IPS DF 4.7 (cell line): ENCODE measurements around the gene EML4.
"Not testable (repeated sequence)": the region's sequence is repeated elsewhere in the genome, so short reads cannot be mapped to it uniquely, and the experiment has no call there.

ENCODE experiments used
- DNase-seq: peaks from one replicate; pipeline ENCODE4 v3.0.0-alpha.2; 2013; ENCODE audit warnings: low spot score; ENCODE audit errors: extremely low read depth

The EML4 gene

DNA sequence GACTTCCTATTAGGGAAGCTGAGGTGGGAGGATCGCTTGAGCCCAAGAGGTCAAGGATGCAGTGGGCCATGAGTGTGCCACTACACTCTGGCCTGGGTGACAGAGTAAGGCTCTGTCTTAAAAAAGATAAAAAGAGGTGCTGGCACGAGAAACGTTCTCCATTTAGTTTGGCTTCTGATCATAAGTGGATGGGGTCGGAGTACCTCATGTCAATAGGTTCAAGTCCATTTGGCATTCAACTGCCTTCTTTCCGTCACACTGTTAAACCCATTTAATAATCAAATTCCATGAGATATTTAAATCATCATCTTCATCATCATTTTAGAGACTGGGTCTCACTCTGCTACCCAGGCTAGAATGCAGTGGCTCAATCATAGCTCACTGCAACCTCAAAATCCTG is 182.7 kb downstream of the EML4 start:
- no peak for DNase-seq

DNA sequence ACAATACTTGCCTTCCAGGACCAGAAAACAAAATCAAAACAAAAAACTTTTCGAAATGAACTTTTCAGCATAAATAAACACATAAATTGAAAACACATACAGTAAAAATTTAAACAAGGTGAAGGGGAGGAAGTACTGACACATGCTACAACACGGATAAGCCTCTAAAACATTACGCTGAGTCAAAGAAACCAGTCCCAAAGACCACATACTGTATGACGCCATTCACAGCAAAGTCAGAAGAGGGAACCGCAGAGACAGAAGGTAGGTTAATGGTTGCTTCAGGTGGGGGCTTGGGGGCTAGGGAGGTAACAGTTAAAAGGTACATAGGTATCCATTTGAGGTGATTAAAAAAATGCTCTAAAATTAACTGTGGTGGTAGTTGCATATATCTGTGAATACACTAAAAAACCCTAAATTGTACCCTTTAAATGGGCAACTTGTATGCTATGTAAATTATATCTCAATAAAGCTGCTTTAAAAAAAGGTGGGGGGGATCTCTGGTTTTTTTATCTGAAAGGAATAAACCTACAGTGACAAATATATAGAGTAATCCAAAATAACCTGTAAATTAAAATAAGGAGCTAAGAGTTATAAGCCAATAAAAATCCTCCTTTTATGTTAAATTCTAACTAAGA is 184.8 kb downstream of the EML4 start:
- DNase-seq, result no peak

DNA sequence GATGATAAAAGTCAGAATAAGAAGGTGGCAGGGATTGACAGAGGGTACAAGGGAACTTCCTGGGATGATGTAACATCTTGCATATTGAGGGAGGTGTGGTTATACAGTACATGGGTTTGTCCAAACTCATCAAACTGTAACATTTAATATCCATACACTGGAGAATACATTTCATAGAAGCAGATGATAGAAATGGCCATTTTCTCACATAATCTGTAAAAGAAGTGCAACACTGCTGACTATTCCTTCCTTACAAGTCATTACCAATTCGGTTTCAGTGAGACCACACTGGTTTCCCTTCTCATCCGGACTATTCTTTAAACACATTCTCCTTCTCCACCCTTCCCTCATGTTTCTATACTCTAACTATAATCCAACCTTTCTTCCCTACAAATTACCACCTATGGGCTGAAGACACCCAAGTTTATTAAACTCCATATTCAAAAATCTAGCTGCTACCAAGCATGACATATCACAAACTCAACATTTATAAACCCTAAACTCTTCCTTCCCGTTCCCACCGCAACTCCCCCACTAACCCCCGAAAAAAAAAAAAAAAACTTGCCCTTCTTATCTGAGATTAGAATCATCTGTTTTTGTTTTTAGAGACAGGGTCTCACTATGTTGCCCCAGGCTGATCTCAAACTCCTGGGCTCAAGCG is 190.3 kb downstream of the EML4 start:
- DNase-seq, result no peak

DNA sequence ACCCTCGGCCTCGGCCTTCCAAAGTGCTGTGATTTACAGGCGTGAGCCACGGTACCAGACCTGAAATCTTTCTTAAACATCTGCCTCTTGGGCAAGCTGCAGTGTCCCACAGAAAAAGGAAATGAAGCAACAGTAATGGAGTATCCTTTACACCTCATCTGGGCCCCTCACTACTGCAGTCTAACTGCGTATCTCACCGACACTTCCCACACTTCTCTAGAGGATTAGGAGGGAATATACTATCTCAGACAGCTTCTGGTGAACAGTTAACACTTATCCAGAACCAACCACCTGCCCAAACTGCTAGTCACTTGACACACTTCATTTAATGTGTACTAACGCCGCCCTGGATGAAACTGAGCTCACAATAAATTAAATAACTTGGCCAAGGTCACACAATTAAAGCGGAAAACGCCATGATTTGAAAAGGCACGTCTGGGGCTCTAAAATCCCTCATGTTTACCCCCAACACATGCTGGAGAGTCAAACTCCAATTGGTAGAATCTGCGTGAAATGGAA is 190.9 kb downstream of the EML4 start:
- no peak for DNase-seq

DNA sequence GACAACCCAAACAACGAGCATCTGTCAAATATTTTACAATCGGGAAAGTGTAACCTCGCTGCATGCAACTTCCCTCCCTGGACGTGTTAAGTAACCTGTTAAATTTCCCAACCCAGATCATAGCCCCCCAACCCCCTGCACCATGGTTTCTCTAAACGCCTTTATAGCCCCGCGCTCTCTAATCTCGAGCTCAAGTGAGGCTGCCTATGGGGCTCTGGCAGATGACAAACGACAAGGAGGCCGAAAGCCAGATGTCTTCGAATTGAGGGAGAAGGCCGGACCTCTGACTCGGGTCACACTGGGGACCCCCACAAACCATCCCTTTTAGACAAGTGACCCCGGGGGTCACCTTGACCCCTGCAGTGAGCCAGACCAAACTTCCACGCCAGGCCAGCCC is 191.3 kb downstream of the EML4 start:
- DNase-seq, result no peak

DNA sequence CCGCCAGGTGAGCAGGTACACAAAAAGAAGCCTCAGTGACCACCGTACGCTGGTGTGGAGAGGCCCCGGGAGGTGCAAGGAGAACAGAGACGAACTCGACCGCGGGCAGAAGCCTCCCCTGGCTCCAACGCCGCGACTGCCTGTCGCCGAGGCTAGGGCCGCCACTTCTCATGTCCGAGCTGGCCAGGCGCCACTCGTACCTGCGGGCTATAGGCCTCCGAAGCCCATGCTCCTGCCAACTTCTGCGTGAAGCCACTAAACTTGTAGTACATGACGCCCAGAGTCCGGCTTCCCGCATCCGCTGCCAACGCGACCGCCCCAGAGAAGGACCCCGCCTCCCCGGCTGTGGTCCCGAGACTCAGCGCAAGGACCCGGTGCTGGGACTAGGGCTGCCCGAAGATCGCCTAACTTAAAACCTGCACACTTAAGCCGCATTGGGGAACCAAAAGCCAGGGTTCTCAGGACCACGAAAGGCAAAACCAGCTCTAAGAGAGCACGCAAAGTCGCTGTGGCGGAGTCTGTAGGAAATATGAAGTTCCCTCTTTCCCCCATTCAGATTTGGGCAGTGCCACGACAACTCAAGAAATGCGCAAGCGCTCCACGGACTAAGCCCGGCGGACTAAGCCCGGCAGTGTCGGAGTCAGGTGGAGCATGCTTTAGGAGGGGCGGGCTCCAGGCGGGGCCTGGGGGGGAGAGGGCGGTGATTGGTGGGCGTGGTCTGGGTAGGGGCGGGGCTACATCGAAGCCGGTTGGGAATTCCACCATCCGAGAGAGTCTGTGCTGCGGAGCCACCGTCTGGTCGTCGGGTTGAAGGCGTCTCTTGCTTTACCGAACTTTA is 192.0 kb downstream of the EML4 start, which contains the start of gene COX7A2L:
Gene COX7A2L (minus strand): TSS at position 328 of the 838 bp plus-strand sequence. CDS start 56 bp downstream, at position 272.
- peak; percentile 76 for DNase-seq

DNA sequence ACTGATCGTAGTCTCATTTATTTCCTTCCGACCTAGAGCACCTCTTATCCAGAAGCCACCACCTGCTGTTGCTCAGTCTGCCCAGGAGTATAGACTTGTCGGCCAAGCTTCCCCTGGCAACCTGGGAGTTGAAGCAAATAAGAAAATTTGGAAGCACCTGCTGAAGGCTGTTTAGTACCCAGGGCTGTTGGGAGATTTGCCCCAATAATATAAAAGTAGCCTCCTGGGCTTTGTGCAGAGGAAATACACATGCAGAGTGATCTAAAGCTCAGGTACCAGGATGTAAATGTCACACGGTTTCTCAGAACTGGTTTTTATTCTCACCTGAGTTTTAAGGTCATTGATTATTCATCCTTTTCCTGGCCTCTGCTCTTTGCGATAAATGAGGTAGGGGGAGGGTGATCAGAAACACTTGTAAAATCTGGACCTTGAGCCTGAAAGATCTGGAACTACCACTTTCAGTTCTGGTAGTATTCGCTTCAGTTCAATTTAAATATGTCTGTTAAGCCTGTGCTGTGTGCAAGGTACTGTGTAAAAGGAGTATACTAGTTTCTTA is 192.7 kb downstream of the EML4 start:
- no peak for DNase-seq

DNA sequence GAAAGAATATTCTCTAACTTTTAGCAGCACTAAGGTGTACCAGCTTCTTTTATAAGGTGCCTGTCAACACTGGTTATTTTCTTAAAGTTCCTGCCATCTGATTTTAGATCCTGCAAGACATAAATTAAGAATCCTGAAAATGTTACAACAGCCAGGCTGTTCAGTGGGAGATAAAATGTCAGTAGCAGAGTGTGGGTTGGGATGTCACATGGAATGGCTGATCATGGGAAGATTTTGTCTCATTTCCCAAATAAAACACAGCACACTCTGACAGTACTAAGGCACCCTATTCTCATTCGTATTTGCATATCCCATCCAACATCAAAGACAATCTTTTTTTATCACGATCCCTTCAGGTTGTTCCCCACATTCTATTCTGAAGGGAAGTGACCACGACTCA is 194.3 kb downstream of the EML4 start:
- DNase-seq, result no peak

DNA sequence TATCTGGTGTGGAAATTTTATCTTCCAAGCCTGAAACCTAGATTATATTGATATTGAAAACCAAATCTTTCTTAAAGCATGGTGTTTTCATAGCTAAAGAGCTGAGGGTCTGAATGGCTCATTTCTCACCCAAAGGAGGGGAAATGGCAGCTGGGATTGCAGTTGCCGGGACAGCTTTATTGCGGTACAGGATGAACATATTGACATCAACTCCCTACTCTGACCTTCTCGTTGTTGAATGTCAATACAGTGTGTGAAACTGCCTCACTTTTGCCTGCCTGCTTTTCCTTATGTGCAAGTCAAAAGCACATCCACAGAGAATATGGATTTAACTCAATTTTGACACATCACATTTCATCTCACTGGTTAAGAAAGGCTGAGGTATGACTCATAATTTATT is 195.5 kb downstream of the EML4 start:
- no peak for DNase-seq

DNA sequence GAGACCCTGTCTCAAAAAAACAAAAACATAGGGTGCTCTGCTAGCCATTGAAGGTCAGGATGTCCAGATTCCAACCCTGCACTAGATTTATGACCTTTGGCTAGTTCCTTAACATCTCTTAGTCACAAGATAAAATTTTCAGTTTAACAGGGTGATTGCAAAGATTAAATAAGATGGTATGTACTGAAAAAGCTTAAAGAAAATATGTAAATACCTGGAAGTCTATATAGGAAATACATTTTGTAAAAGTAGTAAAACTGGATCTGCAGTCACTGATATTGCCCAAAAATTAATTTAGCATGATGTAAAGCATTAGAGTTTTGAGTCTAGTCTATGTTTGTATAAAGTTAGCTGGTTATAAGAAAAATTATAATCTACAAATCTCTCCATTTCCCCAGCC is 197.3 kb downstream of the EML4 start:
- no peak for DNase-seq

DNA sequence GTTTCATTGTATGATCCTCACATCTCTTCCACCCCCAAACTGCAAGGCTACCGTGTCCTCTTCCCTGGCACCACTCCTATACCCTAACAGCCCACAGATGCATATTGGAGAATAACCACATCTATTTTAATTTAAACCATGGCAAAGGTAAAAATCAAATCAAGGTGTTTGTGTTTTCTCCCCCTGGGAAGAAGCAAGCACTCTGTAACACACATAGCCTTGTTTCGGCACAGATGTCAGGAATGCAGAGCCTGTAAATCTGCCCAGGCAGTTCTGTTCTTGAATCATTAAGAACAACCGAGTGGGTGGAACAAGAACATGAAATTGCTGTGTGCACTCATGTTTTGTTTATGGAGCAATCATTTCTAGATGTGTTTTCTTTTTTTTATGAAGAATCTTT is 198.7 kb downstream of the EML4 start:
- DNase-seq, result no peak

DNA sequence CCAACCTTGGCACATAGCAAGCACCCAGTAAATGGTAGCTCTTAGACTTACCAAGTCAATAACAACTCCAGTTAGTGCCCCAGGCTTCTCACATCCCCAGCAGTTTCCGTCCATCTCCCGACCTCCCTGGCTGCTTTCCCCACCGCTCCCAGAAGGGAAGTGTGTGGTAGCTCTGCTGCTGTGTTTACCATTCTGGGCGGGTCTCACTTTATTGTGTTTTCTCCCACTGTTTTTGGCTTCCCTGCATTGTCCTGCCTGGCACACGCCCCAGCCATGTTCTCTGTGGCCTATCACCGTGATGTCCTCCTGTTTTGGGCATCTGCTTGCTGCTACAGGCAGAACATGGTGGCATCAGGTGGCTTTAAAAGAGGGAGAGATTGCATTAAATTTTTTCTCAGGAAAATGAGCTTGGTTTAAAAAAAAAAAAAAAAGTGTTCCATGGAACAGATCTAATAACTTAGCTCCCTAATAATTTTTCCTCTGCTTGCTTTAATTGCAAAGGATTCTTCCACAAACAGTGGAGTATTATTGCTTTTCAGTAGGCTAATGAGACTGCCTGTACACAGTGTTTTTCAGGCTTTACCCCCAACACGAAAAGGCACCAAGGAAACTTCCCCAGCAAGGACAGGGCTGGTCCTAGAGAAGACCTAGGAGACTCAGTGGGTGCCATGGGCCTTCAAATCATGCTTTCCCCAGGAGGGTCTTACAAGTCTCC is 199.8 kb downstream of the EML4 start:
- DNase-seq, result no peak

DNA sequence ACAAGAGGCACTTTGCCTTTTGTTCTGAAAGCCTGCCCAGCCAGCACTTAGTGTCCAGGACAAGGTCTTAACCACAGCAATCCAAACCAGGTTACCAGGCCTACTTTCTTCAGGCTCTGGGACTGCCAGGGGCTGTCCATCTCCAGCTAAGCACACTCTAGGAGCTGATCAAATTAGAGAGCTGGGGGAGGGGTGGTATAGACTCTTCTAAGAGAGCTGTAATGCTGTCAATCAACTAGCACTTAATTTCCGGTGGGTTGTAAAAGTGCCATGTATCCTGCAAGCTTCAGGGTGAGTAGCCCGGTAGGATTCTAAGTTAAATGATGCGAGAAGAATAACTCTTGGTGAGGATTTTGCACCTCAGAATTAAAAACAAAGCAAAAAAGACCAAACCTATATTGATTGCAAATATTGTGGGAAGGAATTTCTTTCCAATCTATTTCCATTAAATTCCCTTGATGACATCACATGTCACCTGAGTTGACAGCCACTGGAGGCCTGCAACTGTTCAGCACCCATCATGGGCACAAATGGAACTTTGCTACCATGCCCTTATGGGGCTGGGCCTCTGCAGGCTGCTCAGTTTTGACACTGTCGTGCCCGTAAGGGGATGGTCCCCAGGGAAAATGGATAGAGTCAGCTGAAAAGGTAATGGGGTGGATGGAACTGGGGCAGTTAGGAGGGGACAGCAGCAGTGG is 200.5 kb downstream of the EML4 start:
- no peak for DNase-seq

DNA sequence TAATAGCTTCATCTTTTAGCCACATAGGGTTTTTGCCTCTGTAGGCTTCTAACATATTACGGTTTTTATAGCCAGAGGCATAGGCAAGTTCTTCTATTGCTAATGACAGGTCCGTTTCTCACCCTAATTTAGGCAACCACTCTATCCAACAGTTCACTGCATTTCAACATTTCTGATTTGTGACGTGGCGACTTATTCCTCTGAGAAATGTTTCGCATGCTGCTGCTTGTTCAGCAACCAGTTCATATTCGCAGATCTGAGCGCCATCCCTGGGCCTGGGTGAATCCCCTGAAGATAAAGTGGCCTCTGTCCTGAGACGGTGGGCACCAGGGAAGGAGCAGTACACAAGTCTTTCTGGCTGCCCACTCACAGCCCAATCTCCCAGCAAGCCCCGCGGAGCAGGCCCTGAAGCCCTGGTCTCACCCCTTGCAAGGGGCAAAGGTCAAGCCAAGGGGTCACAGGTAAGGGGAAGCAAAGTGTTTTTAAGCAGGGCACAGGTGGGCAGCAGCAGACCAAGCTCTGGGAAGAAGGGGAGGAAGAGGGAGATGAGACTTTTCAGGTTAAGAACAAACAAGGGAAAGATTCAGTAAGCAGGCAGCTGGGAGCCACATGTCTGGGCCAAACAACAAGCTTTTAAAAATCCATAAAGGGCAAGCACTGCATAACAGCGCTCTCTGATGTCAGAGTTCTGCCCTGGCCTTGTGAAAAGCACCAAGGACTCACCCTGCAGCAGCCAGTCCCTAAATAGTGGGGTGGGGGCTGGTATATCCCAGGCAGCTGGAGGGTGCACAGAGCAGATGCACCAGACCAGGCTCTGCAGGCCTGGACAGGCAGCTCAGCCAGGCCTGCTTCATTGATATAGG is 202.7 kb downstream of the EML4 start:
- DNase-seq, result no peak

DNA sequence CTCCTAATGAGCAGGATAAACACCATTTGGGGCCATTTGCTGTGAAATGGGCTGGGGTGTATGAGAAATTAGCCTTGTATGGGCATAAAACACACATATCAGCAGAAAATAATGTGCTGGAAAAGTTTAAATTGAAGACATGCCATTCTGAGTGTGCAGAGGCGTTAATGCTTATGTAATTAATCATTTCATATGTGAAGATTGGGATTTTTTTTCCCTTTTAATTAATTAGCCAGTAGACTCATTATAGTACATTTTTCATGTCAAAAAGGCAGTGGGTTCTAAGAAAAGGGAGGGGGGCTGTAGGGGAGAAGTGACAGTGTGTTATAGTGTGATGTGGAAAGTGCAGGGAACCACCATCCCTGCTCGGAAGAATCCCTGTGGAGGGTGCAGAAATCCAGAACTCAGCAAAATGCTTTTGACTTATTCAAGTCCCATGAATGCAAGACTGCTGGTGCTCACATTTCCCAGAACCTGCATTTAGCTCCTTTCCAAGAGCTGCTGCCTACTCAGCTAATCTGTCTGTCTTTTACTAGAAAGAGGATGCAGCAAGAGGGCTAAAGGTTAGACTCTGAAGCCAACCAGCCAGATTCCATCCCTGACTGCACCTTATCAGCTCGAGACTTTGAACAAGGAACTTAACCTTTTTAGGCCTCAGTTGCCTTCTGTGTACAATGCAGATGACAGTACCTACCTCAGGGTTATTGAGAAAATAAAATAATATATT is 203.5 kb downstream of the EML4 start:
- no peak for DNase-seq

DNA sequence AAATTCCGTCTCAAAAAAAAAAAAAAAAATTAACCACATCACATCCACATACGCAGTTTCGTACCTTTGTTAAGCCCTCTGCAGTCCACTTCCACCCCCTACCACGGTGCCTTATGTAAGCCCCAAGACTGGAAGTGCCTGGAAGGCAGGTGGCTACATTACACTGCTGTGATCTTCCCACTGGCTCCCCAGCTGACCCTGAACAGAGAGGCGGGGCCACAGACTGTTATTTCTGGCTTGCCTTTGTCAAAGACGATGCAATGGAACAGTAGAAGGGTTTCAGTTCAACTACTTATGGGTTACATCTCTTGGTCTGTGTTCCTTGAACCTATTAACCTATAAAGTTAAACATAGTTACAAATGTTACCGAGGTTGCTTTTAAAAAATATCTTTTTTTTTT is 207.6 kb downstream of the EML4 start:
- DNase-seq, result no peak

DNA sequence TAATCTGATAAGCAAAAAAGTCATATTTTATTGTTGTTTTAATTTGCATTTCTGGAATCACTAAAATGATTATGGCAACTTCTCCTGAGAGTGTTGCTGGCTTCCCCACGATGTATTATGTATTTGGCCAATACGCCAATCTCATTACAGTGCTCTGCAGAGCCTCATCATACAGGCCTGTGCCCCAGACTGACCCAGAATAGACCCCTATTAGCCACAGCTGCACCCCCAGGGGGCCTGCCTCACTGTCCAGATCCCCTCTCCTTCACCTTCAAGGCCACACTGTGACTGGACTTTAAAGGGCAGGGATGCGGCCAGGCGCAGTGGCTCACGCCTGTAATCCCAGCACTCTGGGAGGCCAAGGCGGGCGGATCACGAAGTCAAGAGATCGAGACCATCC is 209.3 kb downstream of the EML4 start:
- DNase-seq, result no peak

DNA sequence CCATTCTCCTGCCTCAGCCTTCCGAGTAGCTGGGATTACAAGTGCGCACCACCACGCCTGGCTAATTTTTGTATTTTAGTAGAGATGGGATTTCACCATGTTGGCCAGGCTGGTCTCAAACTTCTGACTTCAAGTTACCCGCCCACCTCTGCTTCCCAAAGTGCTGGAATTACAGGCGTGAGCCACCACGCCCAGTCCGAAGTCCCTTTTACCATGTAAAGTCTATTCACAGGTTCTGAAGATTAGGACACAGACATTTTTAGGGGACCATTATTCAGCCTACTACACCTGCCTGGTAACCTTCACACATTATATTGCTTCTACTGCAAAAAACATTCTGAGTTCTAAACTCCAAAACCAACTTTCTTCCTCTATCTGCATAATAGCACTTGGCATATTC is 210.9 kb downstream of the EML4 start:
- DNase-seq, result not testable (repeated sequence)

DNA sequence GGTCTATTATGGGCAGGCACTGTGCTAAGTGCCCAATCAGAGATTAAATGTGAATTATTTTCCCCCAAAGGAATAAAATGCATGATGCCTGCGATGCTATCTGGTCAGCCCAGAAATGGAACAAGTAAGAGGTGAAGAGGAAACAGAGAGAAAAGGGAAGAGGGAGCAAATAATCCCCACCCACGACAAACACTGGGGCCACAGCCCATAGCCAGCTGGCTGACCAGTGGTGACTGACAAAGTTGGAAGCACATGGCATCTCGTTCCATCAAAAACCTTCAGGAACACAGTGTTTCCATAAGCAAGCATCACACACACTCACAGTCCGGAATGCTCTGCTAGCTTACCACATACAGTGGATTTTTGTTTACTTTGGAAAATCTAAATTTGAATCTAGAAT is 213.0 kb downstream of the EML4 start:
- DNase-seq, result no peak
